B cell (primary cell): ENCODE measurements around the gene MYO9B. TPM values are rescaled to one million over a fixed set of nuclear protein-coding genes. Genes with fewer than 3 reads are reported as not detected.
A peak's percentile ranks its signal among the peaks of the same experiment; 100 is the strongest.

Experiments used
- ATAC-seq: fragments of 200-7000 bp; cut with Tn5 transposase; one replicate; pipeline ENCODE4 v1.10.0; 2021; ENCODE audit warnings: low read depth, mild to moderate bottlenecking, moderate number of reproducible peaks, moderate library complexity
- CTCF ChIA-PET: fragments of 350-600 bp; sonication (Branson Sonifier 250); formaldehyde crosslinking; loops from one replicate; lab custom pipeline; 2021; ENCODE audit warnings: antibody characterized with exemption, inconsistent platforms; lab: Charles Lee
- POLR2A ChIA-PET: fragments of 350-600 bp; sonication (Branson Sonifier 250); formaldehyde crosslinking; loops from one replicate; lab custom pipeline; 2021; ENCODE audit warnings: antibody characterized with exemption; lab: Charles Lee
- DNase-seq: peaks from one replicate; pipeline ENCODE4 v3.0.0; 2013
- H2AFZ ChIP-seq: 2 replicates; pipeline ENCODE4 v1.6.1; 2012; ENCODE audit warnings: mild to moderate bottlenecking, low read depth, low read length; ENCODE audit not compliant: insufficient read depth, poor library complexity, severe bottlenecking
- H3K27ac ChIP-seq, 2 donors: 1 replicate in 1 of 2; 2 replicates in 1 of 2; pipeline ENCODE4 v1.5.1; 2012 to 2013; ENCODE audit warnings: low read length in 2 of 2, mild to moderate bottlenecking in 2 of 2, moderate library complexity in 1 of 2
- H3K27me3 ChIP-seq, 4 experiments: fragments of 200-600 bp in 1 of 4; sonication (generic) in 1 of 4; replicated peaks in 1 of 4; 1 replicate in 2 of 4; 2 replicates in 2 of 4; pipeline versions ENCODE4 v1.6.1 to v1.7.0; 2013 to 2016; ENCODE audit warnings: low read length in 3 of 4, mild to moderate bottlenecking in 2 of 4, mixed read lengths in 1 of 4, moderate library complexity in 1 of 4; ENCODE audit not compliant: insufficient read depth in 4 of 4, control insufficient read depth in 3 of 4; ENCODE audit errors: control extremely low read depth in 1 of 4
- H3K36me3 ChIP-seq, 2 experiments: replicated peaks in 1 of 2; 1 replicate in 1 of 2; 2 replicates in 1 of 2; pipeline versions ENCODE4 v1.6.1 to v1.7.1; 2013; ENCODE audit warnings: low read length in 1 of 2; ENCODE audit not compliant: insufficient read depth in 2 of 2, control insufficient read depth in 1 of 2; ENCODE audit errors: control extremely low read depth in 1 of 2, extremely low read depth in 1 of 2
- H3K4me1 ChIP-seq, 2 donors: fragments of 200-600 bp in 1 of 2; sonication (generic) in 1 of 2; 1 replicate in 1 of 2; 2 replicates in 1 of 2; pipeline versions ENCODE4 v1.5.1 to v1.6.1; 2013 to 2017; ENCODE audit warnings: low read length in 2 of 2; ENCODE audit not compliant: control insufficient read depth in 2 of 2, insufficient read depth in 2 of 2
- H3K4me2 ChIP-seq: replicated peaks from 2 replicates; pipeline ENCODE3; 2012; ENCODE audit warnings: mild to moderate bottlenecking, low read depth, low read length; ENCODE audit not compliant: poor library complexity, severe bottlenecking
- H3K4me3 ChIP-seq, 5 experiments: fragments of 200-600 bp in 1 of 5; sonication (generic) in 1 of 5; 1 replicate in 3 of 5; 2 replicates in 2 of 5; pipeline versions ENCODE4 v1.5.1 to v1.7.0; 2011 to 2016; ENCODE audit warnings: low read length in 4 of 5, mild to moderate bottlenecking in 4 of 5, low read depth in 2 of 5, control low read depth in 1 of 5, moderate library complexity in 1 of 5; ENCODE audit not compliant: insufficient read depth in 1 of 5; ENCODE audit errors: control extremely low read depth in 1 of 5, extremely low read depth in 1 of 5
- H3K79me2 ChIP-seq: fragments of 200-600 bp; sonication (generic); one replicate; pipeline ENCODE4 v1.6.0; 2016; ENCODE audit warnings: low read length; ENCODE audit not compliant: control insufficient read depth, insufficient read depth
- H3K9ac ChIP-seq: fragments of 200-600 bp; sonication (generic); 2 replicates; pipeline ENCODE4 v1.6.1; 2017; ENCODE audit warnings: mild to moderate bottlenecking, low read length, moderate library complexity
- H3K9me3 ChIP-seq, 3 donors: one replicate each; pipeline versions ENCODE4 v1.6.1 to v1.7.1; 2013; ENCODE audit warnings: low read length in 2 of 3; ENCODE audit not compliant: control insufficient read depth in 2 of 3, insufficient read depth in 1 of 3; ENCODE audit errors: control extremely low read depth in 1 of 3
- H4K20me1 ChIP-seq: 2 replicates; pipeline ENCODE4 v1.6.0; 2012; ENCODE audit warnings: mild to moderate bottlenecking, low read length; ENCODE audit not compliant: insufficient read depth, control insufficient read depth, poor library complexity, severe bottlenecking
- H3K27ac Mint-ChIP-seq: one replicate; pipeline ENCODE4 v1.8.0; 2021; ENCODE audit warnings: mixed read lengths
- H3K27me3 Mint-ChIP-seq: one replicate; pipeline ENCODE4 v1.8.0; 2021; ENCODE audit warnings: mixed read lengths
- H3K4me1 Mint-ChIP-seq: one replicate; pipeline ENCODE4 v1.8.0; 2021; ENCODE audit warnings: mixed read lengths
- H3K4me3 Mint-ChIP-seq: one replicate; pipeline ENCODE4 v1.8.0; 2021; ENCODE audit warnings: mixed read lengths
- H3K9me3 Mint-ChIP-seq: one replicate; pipeline ENCODE4 v1.8.0; 2022; ENCODE audit warnings: mixed read lengths; ENCODE audit not compliant: insufficient read depth
- EZH2 ChIP-seq: IDR thresholded peaks from 2 replicates; pipeline ENCODE4 v1.6.1; 2012; ENCODE audit warnings: borderline replicate concordance, low read depth, mild to moderate bottlenecking, moderate library complexity, low read length; ENCODE audit not compliant: insufficient read depth, poor library complexity, severe bottlenecking
- WGBS: methylation state at CpG from one replicate; pipeline ENCODE4 v1.1.5; 2013; ENCODE audit warnings: missing lambda C conversion rate; ENCODE audit not compliant: insufficient coverage; 5-methylcytosine and 5-hydroxymethylcytosine counted together
- intact Hi-C: fragments of 100-400 bp; cut with micrococcal nuclease; formaldehyde crosslinking; loops from one replicate; pipeline ENCODE4 v1.10.0; 2022
- polyA plus RNA-seq: library from polyadenylated mRNA; depleted of rRNA; stranded (reverse); fragments of >200 nt; gene quantifications from 2 replicates; pipeline ENCODE4 v1.2.3, GENCODE V29; 2012
- total RNA-seq, 2 donors: library from RNA; stranded (reverse); fragments of 120-200 nt in 1 of 2; gene quantifications; 1 replicate in 1 of 2; 2 replicates in 1 of 2; pipeline versions ENCODE4 v1.2.3 to v1.2.4, GENCODE V29; 2013 to 2022
- TF ChIP-seq, protein P1 (sequence below): fragments of 200-600 bp; IDR thresholded peaks from one replicate; pipeline ENCODE4 v1.8.0; 2022; ENCODE audit warnings: antibody characterized with exemption, mild to moderate bottlenecking

The MYO9B gene
- total and polyA plus RNA-seq, 2 donors (not counting 1 experiment from before 2014, with no cell fraction given) = 256 to 273 TPM

DNA sequence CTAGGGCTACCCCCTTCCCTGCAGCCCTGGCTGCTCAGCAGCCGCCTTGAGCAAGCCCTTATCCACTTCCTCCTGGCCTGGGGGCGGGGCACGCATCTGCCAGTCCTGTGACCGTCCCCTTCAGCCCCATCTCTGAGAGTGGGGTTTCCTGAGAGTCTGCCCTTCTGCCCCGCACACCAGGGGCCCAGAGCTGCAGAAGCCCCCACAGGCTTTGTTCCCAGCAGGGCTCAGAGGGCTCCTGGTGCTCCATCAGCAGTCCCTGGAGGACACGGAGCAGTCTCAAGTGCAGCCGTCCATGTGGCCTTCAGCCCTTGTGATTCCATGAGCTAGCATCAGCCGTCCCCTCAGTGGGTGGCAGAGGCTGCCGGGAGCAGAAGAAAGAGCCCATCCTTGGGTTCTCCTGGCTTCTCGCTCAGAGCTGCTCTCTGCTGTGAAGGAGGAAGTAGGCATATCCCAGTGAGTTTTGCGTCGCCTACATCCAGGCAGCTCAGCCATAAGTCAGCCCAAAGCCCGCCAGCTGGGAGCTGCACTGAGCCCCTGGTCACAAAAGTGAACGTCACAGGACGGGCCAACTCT lies 16.3 kb downstream of the MYO9B start:
- CTCF ChIA-PET = interaction anchor here (1.1 to 2.8 kb wide), 6 partner anchors 11 to 144 kb away, joined by 3 to 11 read pairs (median 6); no protein-coding TSS in a partner anchor
- TF ChIP-seq, protein P1, sequence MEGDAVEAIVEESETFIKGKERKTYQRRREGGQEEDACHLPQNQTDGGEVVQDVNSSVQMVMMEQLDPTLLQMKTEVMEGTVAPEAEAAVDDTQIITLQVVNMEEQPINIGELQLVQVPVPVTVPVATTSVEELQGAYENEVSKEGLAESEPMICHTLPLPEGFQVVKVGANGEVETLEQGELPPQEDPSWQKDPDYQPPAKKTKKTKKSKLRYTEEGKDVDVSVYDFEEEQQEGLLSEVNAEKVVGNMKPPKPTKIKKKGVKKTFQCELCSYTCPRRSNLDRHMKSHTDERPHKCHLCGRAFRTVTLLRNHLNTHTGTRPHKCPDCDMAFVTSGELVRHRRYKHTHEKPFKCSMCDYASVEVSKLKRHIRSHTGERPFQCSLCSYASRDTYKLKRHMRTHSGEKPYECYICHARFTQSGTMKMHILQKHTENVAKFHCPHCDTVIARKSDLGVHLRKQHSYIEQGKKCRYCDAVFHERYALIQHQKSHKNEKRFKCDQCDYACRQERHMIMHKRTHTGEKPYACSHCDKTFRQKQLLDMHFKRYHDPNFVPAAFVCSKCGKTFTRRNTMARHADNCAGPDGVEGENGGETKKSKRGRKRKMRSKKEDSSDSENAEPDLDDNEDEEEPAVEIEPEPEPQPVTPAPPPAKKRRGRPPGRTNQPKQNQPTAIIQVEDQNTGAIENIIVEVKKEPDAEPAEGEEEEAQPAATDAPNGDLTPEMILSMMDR = no peak
- TF ChIP-seq EZH2 = no peak
- Histone ChIP-seq H3K27ac (peak overlapping the region; percentile 82 to 88), H4K20me1 (peaks cover 96% of the 10 kb centered on the region), H3K36me3 (peaks cover 2 to 20% of the 10 kb centered on the region in 2 experiments), H3K4me1 (peaks cover 36 to 46% of the 10 kb centered on the region in 2 donors), H3K27me3 (no peaks in the 10 kb centered on the region), H2AFZ (no peak overlapping the region), H3K9me3 (peaks cover 0 to 5% (median 0%) of the 10 kb centered on the region in 3 donors), H3K4me3 (no peak overlapping the region), H3K4me2 (peak overlapping the region; percentile 48), H3K79me2 (peaks cover 100% of the 10 kb centered on the region), H3K9ac (no peak overlapping the region)
- peak; percentile 83 for ATAC-seq
- POLR2A ChIA-PET = interaction anchor here (0.7 to 1.3 kb wide), 4 partner anchors 10 to 1326 kb away, joined by 3 to 7 read pairs (median 5); no protein-coding TSS in a partner anchor
- H3K9me3 Mint-ChIP-seq = no peaks in the 10 kb centered on the region
- intact Hi-C loops = loop anchor here (1.0 kb wide), 1 partner anchor 18 kb away; no protein-coding TSS in a partner anchor
- WGBS = 44% methylated on average over 14 of the region's 15 CpGs
- H3K27ac Mint-ChIP-seq = peak overlapping the region; percentile 32
- H3K4me3 Mint-ChIP-seq = peak overlapping the region; percentile 26
- H3K4me1 Mint-ChIP-seq = peaks cover 61% of the 10 kb centered on the region
- DNase-seq = peak; percentile 75
- no peaks in the 10 kb centered on the region for H3K27me3 Mint-ChIP-seq

DNA sequence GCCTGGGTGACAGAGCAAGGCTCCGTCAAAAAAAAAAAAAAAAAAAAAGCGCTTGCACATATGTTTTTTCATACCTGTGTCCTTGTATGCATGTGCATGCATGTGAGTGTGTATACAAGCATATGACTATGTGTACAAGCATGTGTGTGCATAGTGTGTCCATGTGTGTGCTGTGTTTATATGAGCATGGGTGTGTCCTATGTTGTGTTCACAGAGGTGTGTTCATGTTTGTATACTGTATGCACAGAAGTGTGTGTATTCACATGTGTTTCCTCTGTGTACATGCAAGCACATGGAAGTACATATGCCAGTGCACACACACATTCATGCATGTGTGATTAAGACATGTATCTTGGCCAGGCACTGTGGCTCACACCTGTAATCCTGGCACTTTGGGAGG lies 17.1 kb downstream of the MYO9B start:
- ATAC-seq = no peak
- Mint-ChIP-seq H3K27me3 (no peaks in the 10 kb centered on the region), H3K4me3 (no peak overlapping the region), H3K9me3 (no peaks in the 10 kb centered on the region), H3K4me1 (peaks cover 59% of the 10 kb centered on the region), H3K27ac (no peak overlapping the region)
- ChIA-PET CTCF (interaction anchor here (1.7 to 2.0 kb wide), 2 partner anchors 18 to 62 kb away, joined by 5 to 6 read pairs; no protein-coding TSS in a partner anchor), POLR2A (interaction anchor here (0.7 kb wide), 3 partner anchors 10 to 1325 kb away, joined by 3 to 7 read pairs (median 6); no protein-coding TSS in a partner anchor)
- H2AFZ ChIP-seq = no peak overlapping the region
- H3K36me3 ChIP-seq = peaks cover 2 to 14% of the 10 kb centered on the region in 2 experiments
- H3K27ac ChIP-seq = no peak overlapping the region
- H3K4me1 ChIP-seq = peaks cover 36 to 46% of the 10 kb centered on the region in 2 donors
- no peak for TF ChIP-seq EZH2
- TF ChIP-seq, protein P1 = no peak
- H3K79me2 ChIP-seq = peaks cover 100% of the 10 kb centered on the region
- H3K27me3 ChIP-seq = no peaks in the 10 kb centered on the region
- H3K4me2 ChIP-seq = no peak overlapping the region
- no peak overlapping the region for H3K9ac ChIP-seq
- H3K9me3 ChIP-seq = peaks cover 0 to 5% (median 0%) of the 10 kb centered on the region in 3 donors
- intact Hi-C loops = no loop called here
- no peak overlapping the region for H3K4me3 ChIP-seq
- DNase-seq = no peak
- no CpG with 5 or more reads among the region's 2 CpGs for WGBS
- peaks cover 95% of the 10 kb centered on the region for H4K20me1 ChIP-seq
